Stimulated activated CD4-positive, alpha-beta T cell treated with anti-CD3 and anti-CD28 coated beads, TNF-alpha, amount 100 ng/mL, for 24 hours (primary cell): ENCODE results near the gene NMUR1.

Experiments used
- DNase-seq, 3 experiments: peaks; one replicate each; pipeline ENCODE4 v3.0.0-alpha.2; 2020; ENCODE audit warnings: low read depth in 3 of 3

Gene NMUR1

GRCh38 chr2:231554327-231554726, 24.1 kb upstream of the NMUR1 start:
- no peak for DNase-seq

- DNase-seq = no peak
Measured at GRCh38 chr2:231552752-231553151, 22.5 kb upstream of the NMUR1 start.

GRCh38 chr2:231549446-231550239, 19.4 kb upstream of the NMUR1 start:
- no peak for DNase-seq

- no peak for DNase-seq
Measured at GRCh38 chr2:231548752-231549151, 18.5 kb upstream of the NMUR1 start.

GRCh38 chr2:231547315-231548110, 17.3 kb upstream of the NMUR1 start:
- DNase-seq = no peak

GRCh38 chr2:231546014-231546715, 15.9 kb upstream of the NMUR1 start:
- no peak for DNase-seq

GRCh38 chr2:231545105-231545902, 15.1 kb upstream of the NMUR1 start:
- DNase-seq = peak in 2 of 3 experiments; percentile 35 to 61

GRCh38 chr2:231542136-231542535, 11.9 kb upstream of the NMUR1 start:
- no peak for DNase-seq

GRCh38 chr2:231541645-231542044, 11.4 kb upstream of the NMUR1 start:
- DNase-seq = peak in 1 of 3 experiments; percentile 21

- DNase-seq = no peak
Measured at GRCh38 chr2:231539991-231540390, 9.7 kb upstream of the NMUR1 start.

GRCh38 chr2:231535961-231536360, 5.7 kb upstream of the NMUR1 start:
- DNase-seq = no peak

GRCh38 chr2:231533777-231534125, 3.5 kb upstream of the NMUR1 start:
- no peak for DNase-seq

GRCh38 chr2:231533086-231533776, 3.0 kb upstream of the NMUR1 start:
- DNase-seq = no peak

- no peak for DNase-seq
Measured at GRCh38 chr2:231532756-231533035, 2.5 kb upstream of the NMUR1 start.

GRCh38 chr2:231531883-231532755, 1.9 kb upstream of the NMUR1 start:
- DNase-seq = no peak

- no peak for DNase-seq
Measured at GRCh38 chr2:231531466-231531865, 1.2 kb upstream of the NMUR1 start.

GRCh38 chr2:231528636-231529030, 1.6 kb downstream of the NMUR1 start:
- DNase-seq = no peak

- DNase-seq = no peak
Measured at GRCh38 chr2:231527955-231528635, 2.1 kb downstream of the NMUR1 start.

- no peak for DNase-seq
Measured at GRCh38 chr2:231527091-231527395, 3.2 kb downstream of the NMUR1 start.
